ENCODE measurements around the gene GET4.
"Not testable (repeated sequence)": the region's sequence is repeated elsewhere in the genome, so short reads cannot be mapped to it uniquely, and the experiment has no call there.

GET4 gene

DNA sequence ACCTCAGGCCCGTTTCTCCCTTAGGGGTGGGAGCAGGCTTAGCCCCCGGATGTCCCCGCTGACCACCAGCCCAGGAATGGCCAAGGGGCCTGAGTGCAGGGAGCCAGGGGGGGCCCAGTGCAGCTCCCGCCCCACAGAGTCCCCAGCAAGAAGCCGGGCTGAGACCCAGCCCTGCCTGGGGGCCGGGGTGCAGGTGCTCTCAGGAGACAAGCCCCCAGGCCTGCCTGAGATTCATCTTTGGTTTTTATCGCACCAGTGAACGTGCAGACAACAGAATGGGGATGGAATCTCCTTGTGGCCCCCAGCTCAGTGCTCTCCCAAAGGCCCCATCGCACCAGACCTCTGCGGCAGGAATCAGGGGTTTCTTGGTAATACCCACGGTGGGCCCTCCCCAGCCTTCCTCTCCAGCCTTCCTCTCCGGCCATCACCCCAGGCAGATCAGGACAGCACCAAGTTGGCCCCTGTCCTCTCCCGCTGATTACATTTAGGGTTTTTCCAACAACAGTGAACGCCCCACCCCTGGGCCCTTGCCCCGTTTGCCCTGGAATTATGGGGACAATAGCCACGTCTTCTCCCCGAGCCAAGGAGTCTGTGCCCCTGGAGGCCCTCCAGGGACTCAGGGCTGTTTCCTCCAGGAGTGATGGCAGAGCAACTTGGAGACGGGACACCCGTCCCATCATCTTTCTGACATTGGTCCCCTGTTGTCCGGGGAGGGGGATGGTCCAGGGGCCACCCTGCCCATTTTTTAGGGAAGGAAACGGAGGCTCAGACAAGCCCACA lies 55.7 kb downstream of the GET4 start:
- DNase-seq, result no peak

DNA sequence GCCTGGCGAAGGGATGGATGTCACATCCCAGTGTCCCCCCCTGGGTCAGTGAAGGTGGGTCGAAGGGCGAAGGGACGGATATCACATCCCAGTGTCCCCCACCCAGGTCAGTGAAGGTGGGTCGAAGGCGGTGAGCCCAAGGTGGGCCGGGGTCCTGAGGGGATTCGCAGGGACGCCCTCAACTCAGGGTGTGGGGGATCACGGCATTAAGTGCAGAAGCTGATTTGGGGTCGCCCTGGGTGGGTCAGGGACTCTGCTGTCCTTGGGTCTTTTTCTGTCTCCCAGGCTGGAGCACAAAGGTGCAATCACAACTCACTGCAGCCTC lies 56.3 kb downstream of the GET4 start:
- DNase-seq, result no peak

DNA sequence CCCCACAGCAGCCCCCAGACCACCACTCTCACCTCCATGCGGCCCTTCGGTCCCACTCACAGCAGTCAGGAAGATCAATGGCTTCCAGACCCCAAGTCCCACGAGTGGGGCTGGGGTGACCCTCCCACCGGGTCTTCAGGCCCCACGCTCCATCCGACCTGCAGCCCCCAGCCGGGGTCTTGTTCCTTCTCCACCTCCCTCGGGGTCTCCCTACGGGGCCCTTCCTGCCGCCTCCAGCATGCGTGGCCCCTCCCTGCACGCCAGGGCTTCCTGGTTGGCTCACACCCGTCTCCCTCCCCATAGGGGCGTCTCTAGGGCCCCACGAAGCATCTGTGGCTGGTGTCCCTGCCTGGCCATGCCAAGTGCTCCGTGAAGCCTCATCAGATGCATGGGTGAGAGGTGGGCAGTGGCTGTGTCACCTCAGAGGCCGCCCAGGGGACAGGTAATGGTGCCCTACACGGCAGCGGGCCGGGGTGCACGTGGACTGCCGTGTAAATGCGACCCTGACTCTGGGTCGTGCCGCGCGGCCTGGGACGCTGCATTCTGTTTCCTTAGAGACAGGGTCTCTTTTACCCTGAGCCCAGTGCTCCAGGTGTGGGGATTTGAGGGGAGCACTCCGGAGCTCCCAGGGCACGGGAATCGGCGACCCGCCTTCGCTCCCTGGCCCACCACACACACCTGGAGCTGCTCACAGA lies 58.3 kb downstream of the GET4 start:
- no peak for DNase-seq

DNA sequence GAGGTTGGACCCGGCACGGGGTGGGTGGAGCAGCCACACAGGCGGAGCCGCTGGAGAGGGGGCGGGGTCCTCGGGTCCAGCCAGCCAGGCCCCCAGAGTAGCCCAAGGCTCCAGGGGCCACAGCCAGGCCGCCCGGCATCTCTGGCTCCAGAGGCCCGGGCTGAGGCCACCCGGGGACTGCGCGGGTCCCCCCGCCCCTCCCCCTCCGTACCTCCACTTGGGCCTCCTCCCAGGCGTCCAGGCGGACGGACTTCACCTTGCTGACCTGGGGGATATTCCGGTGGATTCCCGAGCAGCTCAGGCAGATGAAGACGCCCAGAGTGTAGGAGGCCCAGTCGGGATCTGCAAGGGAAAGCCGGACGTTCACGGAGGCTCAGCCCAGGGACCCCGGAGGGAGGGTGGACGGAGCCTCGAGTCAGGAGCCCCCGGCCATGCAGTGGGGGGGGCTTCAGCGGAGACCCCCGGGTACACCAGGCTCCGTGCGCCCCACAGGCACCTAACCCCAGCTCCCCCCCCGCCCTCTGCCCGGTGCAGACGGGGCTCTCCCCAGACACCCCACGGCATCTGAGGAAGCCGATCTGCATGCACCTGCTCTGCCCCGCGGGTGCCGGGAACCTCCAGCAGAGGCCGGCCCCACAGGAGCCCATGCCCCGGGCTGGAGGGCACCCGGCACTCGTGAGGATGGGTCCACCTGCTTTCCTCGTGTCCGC lies 59.0 kb downstream of the GET4 start:
- no peak for DNase-seq

DNA sequence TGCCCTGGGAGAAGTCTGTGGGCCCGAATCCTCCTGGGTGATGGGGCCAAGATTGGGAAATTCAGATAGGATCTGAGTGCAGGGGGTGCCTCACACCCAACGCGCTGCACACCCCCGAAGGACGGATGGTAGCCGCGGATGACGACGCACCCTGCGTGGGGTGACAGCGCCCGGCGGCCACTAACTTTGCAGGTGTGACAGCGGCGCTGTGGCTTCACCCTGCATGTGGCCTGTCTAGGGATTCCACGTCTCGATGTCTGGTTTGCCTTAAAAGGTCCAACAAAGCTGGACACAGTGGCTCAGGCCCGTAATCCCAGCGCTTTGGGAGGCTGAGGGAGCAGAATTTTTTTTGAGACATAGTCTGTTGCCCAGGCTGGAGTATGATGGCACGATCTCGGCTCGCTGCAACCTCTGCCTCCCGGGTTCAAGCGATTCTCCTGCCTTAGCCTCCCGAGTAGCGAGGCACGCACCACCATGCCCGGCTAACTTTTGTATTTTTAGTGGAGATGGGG lies 59.6 kb downstream of the GET4 start:
- DNase-seq, result no peak

DNA sequence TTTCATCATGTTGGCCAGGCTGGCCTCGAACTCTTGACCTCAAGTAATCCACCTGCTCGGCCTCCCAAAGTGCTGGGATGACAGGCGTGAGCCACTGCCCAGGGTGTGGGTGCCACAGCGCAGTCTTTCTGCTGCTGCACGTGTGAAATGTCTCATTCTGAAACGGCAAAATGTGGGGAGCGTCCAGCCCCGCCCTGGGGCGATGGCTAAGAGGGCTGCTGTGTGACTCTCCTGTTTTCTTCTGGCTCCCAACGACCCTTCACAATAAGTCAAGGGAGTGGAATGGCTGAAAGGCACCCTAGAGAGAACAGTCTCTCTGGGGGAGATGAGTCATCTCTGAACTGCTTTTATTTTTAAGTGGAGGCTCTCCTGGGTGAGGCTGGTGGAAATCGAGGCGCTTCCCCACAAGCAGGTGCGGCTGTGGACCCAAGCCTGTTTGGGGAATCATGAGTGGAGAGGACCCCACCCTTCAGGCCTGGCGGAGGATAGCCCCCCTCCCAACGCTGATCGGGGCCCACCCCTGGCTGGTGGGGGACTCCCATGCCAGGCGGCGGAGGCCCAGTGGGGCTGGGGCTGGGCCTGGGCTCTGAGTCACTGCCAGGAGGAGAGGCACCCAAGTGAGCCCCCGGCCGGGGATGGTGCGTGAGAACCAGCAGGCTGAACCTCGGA lies 60.2 kb downstream of the GET4 start:
- no peak for DNase-seq

DNA sequence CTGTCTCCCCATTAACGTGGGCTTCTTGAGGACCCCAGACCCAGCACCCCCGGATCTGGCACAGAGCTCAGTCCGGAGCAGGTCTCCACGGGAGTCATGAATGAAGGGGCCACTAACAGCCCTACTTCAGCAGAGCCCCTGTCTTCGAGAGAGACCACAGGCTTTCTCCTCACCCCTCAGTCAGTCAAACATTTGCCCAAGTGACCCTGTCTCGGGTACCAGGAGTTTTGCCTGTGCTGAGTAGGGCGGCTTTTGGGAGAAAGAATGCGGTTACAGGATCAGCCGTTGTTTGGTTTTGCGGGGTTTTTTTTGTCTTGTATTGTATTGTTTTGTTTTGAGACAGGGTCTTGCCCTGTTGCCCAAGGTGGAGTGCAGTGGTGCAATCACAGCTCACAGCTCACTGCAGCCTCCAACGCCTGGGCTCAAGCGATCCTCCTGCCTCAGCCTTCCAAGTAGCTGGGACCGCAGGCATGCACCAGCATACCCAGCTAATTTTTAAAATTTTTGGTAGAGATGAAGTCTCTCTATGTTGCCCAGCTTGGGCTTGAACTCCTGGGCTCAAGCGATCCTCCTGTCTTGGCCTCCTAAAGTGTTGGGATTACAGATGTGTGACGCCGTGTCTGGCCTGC lies 61.6 kb downstream of the GET4 start:
- no peak for DNase-seq

DNA sequence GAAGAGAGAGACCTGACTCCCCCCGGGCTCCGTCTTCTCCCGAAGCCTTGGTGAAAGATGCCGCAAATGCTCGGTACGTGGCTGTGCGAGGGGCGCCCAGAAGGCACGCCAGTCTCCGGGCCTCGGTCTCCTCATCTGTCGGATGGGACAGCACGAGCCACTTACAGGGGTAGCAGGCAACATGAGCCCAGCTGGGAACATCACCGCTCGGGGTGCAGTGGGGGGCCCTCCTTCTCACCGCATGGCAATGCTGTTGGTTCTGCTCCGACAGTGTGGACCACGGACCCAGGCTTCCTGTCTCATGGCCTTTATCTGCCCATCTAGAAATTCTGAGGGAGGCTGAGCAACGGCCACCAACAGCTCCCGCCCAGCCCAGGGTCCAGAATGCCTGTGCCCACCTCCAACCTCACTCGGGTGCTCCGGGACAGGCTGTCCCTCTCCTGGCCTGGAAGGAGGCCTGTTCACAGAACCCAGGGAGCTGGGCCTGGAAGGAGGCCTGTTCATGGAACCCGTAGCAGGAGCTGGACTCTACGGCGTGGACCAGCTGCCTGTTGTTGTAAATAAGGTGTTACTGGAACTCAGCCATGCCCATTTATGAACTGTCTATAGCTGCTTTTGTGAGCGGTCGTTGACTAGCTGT lies 62.3 kb downstream of the GET4 start:
- no peak for DNase-seq

DNA sequence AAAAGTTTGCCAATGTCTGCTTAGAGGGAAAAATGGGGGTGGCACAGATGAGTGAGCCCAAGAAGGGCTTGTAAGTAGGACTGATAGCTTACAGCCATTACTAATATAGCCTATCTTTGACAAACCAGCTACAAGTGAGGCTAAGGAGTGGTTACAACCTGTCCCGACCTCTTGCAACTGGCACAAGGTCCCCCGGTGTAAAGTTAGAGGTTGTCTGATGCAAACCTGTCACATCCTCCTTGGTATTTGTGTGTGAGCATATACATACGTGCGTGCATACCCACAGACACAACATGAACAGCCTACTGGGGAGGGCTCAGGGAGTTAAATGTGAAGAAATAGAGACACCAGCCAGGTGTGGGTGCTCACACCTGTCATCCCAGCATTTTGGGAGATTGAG lies 63.5 kb downstream of the GET4 start:
- no peak for DNase-seq

DNA sequence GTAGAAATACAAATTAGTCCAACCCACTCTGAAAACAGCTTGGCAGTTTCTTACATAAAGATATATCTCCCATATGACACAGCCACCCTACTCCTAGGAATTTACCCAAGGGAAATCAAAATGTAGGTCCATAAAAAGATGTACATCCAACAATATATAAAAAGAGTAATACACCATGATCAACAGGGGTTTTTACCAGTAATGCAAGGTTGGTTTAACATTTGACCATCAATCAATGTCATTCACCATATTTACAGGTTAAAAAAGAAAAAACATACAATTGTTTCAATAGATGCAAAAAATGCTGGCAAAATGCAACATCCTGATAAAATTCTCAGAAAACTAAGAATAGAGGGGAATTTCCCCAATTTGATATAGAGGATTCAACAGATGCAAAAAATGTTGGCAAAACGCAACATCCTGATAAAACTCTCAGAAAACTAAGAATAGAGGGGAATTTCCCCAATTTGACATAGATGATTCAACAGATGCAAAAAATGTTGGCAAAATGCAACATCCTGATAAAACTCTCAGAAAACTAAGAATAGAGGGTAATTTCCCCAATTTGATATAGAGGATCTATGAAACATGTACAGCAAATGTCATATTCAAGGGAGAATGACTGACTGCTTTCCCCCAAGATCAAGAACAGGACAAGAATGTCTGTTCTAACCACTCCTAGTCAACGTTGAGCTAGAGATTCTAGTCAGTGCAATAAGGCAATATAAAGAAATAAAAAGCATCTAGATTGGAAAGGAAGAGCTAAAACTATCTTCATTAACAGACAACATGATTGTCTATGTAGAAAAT lies 64.5 kb downstream of the GET4 start:
- DNase-seq, result no peak

DNA sequence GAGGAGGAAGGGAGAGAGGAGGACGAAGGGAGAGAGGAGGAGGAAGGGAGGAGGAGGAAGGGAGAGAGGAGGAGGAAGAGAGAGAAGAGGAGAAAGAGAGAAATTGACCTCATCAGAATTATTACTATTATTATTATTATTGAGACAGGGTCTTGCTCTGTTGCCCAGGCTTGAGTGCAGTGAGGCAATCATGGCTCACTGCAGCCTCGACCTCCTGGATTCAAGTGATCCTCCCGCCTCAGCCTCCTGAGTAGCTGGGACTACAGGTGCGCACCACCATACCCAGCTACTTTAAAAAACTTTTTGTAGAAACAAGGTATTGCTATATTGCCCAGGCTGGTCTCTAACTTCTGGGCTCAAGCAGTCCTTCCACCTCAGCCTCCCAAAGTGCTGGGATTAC lies 67.4 kb downstream of the GET4 start:
- not testable (repeated sequence) for DNase-seq

DNA sequence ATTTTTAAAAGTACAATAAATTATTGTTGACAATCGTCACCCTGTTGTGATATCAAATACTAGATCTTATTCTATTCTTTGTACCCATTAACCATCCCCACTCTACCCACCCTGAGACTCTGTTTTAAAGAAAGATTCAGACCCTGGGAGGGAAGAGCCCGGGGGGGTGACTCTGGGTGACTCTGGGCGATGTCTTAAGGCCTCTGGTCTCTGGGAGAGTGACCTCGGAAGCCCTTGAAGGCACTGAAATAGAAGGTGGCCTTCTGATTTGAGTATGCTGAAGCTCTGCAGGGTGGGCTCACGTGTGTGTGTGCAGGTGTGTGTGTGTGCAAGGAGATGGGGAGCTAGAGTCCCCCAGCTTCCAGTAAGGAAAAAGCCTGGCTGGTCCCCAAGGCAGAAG lies 68.4 kb downstream of the GET4 start:
- DNase-seq, result no peak

DNA sequence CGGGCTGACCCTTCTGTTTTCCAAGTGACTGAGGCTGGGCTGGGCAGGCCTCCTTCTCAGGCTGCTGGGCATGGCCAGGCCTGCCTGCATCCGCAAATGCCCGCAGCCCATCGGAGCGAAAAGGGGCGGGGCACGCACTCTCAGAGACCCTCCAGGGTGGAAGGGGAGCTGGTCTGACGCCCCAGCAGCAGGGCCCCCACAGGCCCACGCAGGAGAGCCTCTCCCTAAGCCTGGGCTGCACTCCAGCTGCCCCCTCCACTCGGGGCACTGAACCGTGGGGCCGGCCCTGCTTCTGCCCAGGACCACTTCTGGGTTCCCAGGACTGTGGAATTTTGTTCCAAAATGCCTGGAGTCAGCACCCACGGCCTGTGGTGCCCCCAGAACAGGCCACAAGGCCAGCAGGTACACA lies 68.8 kb downstream of the GET4 start:
- DNase-seq, result no peak

DNA sequence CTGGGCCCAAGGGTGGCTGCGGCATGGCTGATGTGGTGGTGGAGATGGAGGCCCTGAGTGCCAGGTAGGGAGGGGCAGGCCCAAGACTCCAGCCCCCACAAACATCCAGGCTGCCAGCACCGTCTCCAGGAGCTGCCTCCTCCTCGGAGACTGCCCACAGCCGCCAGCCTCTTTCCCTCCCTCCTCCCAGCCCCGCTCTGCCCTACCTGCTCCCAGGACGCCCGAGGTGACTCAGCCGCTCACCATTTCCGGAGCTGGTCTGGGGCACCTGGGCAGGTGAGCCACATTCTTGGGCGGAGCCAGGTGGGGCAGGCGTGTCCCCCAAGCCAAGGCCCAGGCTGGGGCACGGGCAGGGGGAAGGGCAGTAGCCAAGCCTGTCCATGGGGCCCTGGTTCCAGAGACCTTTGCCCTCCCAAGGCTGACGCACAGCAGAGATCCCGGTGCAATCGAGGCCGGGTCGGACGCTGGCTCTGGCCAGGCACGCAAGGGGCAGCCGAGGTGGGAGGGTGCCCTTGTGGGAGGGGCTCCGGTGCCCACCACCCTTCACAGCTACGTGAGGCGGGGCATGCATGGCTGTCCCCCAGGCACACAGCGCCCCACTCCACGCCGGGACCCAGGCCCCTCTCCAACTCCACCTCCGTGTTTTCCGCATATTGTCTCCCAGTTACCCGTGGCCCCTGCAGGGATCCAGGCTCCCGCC lies 69.4 kb downstream of the GET4 start:
- DNase-seq, result no peak

Data from effector CD4-positive, alpha-beta T cell (primary cell).